ENCODE measurements around the gene RANBP3.
"Not testable (repeated sequence)": the region's sequence is repeated elsewhere in the genome, so short reads cannot be mapped to it uniquely, and the experiment has no call there.

RANBP3 gene

GRCh38 chr19:5977785-5978605 is at the start of gene RANBP3:
Gene RANBP3 (minus strand): TSS chr19:5978140. CDS start chr19:5978082, 58 bp downstream.
- peak; percentile 74 to 84 for DNase-seq

- no peak for DNase-seq
Measured at GRCh38 chr19:6026390-6027227, 48.7 kb upstream of the RANBP3 start.

- DNase-seq: not testable (repeated sequence)
Measured at GRCh38 chr19:6024756-6025155, 46.8 kb upstream of the RANBP3 start.

- DNase-seq: no peak
Measured at GRCh38 chr19:6023936-6024335, 46.0 kb upstream of the RANBP3 start.

- no peak for DNase-seq
Measured at GRCh38 chr19:6023085-6023682, 45.2 kb upstream of the RANBP3 start.

GRCh38 chr19:6022570-6023064 is 44.7 kb upstream of the RANBP3 start:
- DNase-seq: no peak

- DNase-seq: no peak
Measured at GRCh38 chr19:6021878-6022569, 44.1 kb upstream of the RANBP3 start.

- DNase-seq: no peak
Measured at GRCh38 chr19:6020972-6021805, 43.2 kb upstream of the RANBP3 start.

GRCh38 chr19:6020166-6020882 is 42.4 kb upstream of the RANBP3 start:
- DNase-seq: no peak

- DNase-seq: no peak
Measured at GRCh38 chr19:6018786-6019185, 40.8 kb upstream of the RANBP3 start.

GRCh38 chr19:6017576-6017975 is 39.6 kb upstream of the RANBP3 start:
- DNase-seq: no peak

GRCh38 chr19:6015841-6016545 is 38.1 kb upstream of the RANBP3 start:
- DNase-seq: no peak

- no peak for DNase-seq
Measured at GRCh38 chr19:6014551-6015135, 36.7 kb upstream of the RANBP3 start.

GRCh38 chr19:6012426-6013170 is 34.7 kb upstream of the RANBP3 start:
- DNase-seq: no peak

GRCh38 chr19:6011794-6012193 is 33.9 kb upstream of the RANBP3 start:
- no peak for DNase-seq

- no peak for DNase-seq
Measured at GRCh38 chr19:6011206-6011605, 33.3 kb upstream of the RANBP3 start.

- no peak for DNase-seq
Measured at GRCh38 chr19:6010107-6010506, 32.2 kb upstream of the RANBP3 start.

GRCh38 chr19:6007866-6008265 is 29.9 kb upstream of the RANBP3 start:
- no peak for DNase-seq

GRCh38 chr19:6006896-6007295 is 29.0 kb upstream of the RANBP3 start:
- no peak for DNase-seq

All from cerebellar nuclear complex (tissue), 1 donor.